ENCODE measurements around the gene CAB39L.

Gene CAB39L

GRCh38 chr13:49443704-49444523 lies at the start of gene CAB39L, which contains the start of gene SETDB2:
Gene CAB39L (minus strand): TSS chr13:49444064. CDS start chr13:49382910, 61,154 bp downstream.
Gene SETDB2 (plus strand): TSS chr13:49444274. CDS start chr13:49451894, 7,620 bp downstream.
- peak; percentile 96 to 99 (median 98) for DNase-seq (ENCODE audit: low read depth in 3 of 3)

- DNase-seq (ENCODE audit: low read depth in 3 of 3): no peak
Observed at GRCh38 chr13:49488563-49488962, 44.7 kb upstream of the CAB39L start.

GRCh38 chr13:49481788-49482187 lies 37.9 kb upstream of the CAB39L start:
- DNase-seq (ENCODE audit: low read depth in 3 of 3): no peak

GRCh38 chr13:49476529-49476928 lies 32.7 kb upstream of the CAB39L start:
- DNase-seq (ENCODE audit: low read depth in 3 of 3): no peak

- no peak for DNase-seq (ENCODE audit: low read depth in 3 of 3)
Observed at GRCh38 chr13:49472186-49472585, 28.3 kb upstream of the CAB39L start.

- DNase-seq (ENCODE audit: low read depth in 3 of 3): no peak
Observed at GRCh38 chr13:49466292-49466838, 22.5 kb upstream of the CAB39L start.

GRCh38 chr13:49464621-49465325 lies 20.9 kb upstream of the CAB39L start:
- no peak for DNase-seq (ENCODE audit: low read depth in 3 of 3)

- no peak for DNase-seq (ENCODE audit: low read depth in 3 of 3)
Observed at GRCh38 chr13:49464085-49464484, 20.2 kb upstream of the CAB39L start.

GRCh38 chr13:49459580-49459979 lies 15.7 kb upstream of the CAB39L start:
- no peak for DNase-seq (ENCODE audit: low read depth in 3 of 3)

GRCh38 chr13:49457221-49457620 lies 13.4 kb upstream of the CAB39L start:
- DNase-seq (ENCODE audit: low read depth in 3 of 3): no peak

GRCh38 chr13:49456156-49456555 lies 12.3 kb upstream of the CAB39L start:
- DNase-seq (ENCODE audit: low read depth in 3 of 3): no peak

- no peak for DNase-seq (ENCODE audit: low read depth in 3 of 3)
Observed at GRCh38 chr13:49455007-49455398, 11.1 kb upstream of the CAB39L start.

GRCh38 chr13:49454388-49455006 lies 10.6 kb upstream of the CAB39L start:
- DNase-seq (ENCODE audit: low read depth in 3 of 3): no peak

GRCh38 chr13:49453465-49453864 lies 9.6 kb upstream of the CAB39L start:
- DNase-seq (ENCODE audit: low read depth in 3 of 3): no peak

GRCh38 chr13:49452725-49453457 lies 9.0 kb upstream of the CAB39L start:
- DNase-seq (ENCODE audit: low read depth in 3 of 3): no peak

GRCh38 chr13:49450105-49450819 lies 6.4 kb upstream of the CAB39L start:
- no peak for DNase-seq (ENCODE audit: low read depth in 3 of 3)

GRCh38 chr13:49448753-49449152 lies 4.9 kb upstream of the CAB39L start:
- no peak for DNase-seq (ENCODE audit: low read depth in 3 of 3)

GRCh38 chr13:49446473-49446872 lies 2.6 kb upstream of the CAB39L start:
- no peak for DNase-seq (ENCODE audit: low read depth in 3 of 3)

GRCh38 chr13:49444524-49445395 lies 896 bp upstream of the CAB39L start:
- DNase-seq (ENCODE audit: low read depth in 3 of 3): no peak

- DNase-seq (ENCODE audit: low read depth in 3 of 3): no peak
Observed at GRCh38 chr13:49443357-49443703, 534 bp downstream of the CAB39L start.
